PC-3 (cell line): ENCODE data around the gene WDR1.

Experiments
- CTCF ChIP-seq: fragments of 300-600 bp; sonication (generic); conservative IDR thresholded peaks from 2 replicates; pipeline ENCODE4 v1.5.1; 2017; ENCODE audit warnings: antibody characterized with exemption, low read depth, mild to moderate bottlenecking, low read length
- EZH2phosphoT487 ChIP-seq: fragments of 300-600 bp; sonication (generic); IDR thresholded peaks from 2 replicates; pipeline ENCODE4 v1.6.1; 2018; ENCODE audit warnings: mild to moderate bottlenecking, antibody characterized with exemption, low read length, borderline replicate concordance

- no peak for TF ChIP-seq CTCF
- no peak for TF ChIP-seq EZH2phosphoT487
Observed at GRCh38 chr4:10034612-10035104, 81.9 kb downstream of the WDR1 start.
